ENCODE data around the gene DYNC1I1. TPM values are rescaled to one million over a fixed set of nuclear protein-coding genes. Genes with fewer than 3 reads are reported as not detected.

Gene DYNC1I1
- total and polyA plus RNA-seq, 2 of the 13 experiments (the other 11 are each of a cell fraction or from before 2014, with no cell fraction given): not detected

DNA sequence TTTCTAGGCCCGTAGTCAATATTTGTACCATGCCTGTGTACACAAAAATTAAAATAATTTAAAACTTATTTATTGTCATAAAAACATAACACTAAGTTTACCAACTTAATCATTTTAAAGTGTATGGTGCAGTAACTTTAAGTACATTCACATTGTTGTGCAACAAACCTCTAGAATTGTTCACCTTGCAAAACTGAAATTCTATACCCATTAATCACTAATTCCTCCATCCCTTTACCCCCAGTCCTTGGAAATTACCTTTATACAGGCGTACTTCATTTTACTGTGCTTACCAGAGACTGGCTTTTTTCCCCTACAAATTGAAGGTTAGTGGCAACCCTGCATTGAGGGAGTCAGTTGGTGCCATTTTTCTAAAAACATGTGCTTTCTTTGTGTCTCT, 6.3 kb upstream of the DYNC1I1 start:
- Histone ChIP-seq H3K4me1 (ENCODE audit: insufficient read depth, low read length) (no peaks in the 10 kb centered on the region), H3K9me3 (ENCODE audit: low read length) (no peaks in the 10 kb centered on the region), H4K20me1 (ENCODE audit: insufficient read depth, low read length) (no peaks in the 10 kb centered on the region), H3K4me2 (ENCODE audit: low read depth, low read length) (no peak overlapping the region), H3K9ac (ENCODE audit: insufficient read depth, low read depth, low read length) (no peak overlapping the region), H3K36me3 (replicated peaks in 1 of 2; ENCODE audit: control insufficient read depth in 1 of 2, insufficient read depth in 2 of 2, low read length in 2 of 2) (no peaks in the 10 kb centered on the region), H3K4me3 (replicated peaks in 1 of 3; ENCODE audit: insufficient read depth in 1 of 3, low read depth in 2 of 3, low read length in 3 of 3) (no peak overlapping the region), H3K79me2 (ENCODE audit: insufficient read depth, low read length) (no peaks in the 10 kb centered on the region), H3K27me3 (ENCODE audit: control insufficient read depth in 1 of 2, insufficient read depth in 2 of 2, low read length in 2 of 2) (no peaks in the 10 kb centered on the region), H3K27ac (ENCODE audit: extremely low read length, insufficient read depth, low read length) (no peak overlapping the region), H2AFZ (ENCODE audit: low read length) (no peak overlapping the region)
- no peak for FAIRE-seq
- CTCF ChIA-PET (ENCODE audit: low intra/inter-chr PET ratio, low total read pairs): no interaction called here
- intact Hi-C loops (cut with micrococcal nuclease; ENCODE audit: unreplicated experiment): no loop called here
- BruUV-seq (replicated peaks): no TSS peak
- WGBS (ENCODE audit: low lambda C conversion rate): 27% methylated on average over 2 of the region's 2 CpGs
- in situ Hi-C loops (cut with HindIII; ENCODE audit: extremely low pct_ligation_motif_present, low pct_unique_long_range_greater_than_20kb): no loop called here
- TF ChIP-seq SP2 (CRISPR knock-in tag; IDR thresholded peaks at IDR 0.05) (no peak), ZNF451 (CRISPR knock-in tag; IDR thresholded peaks at IDR 0.05) (no peak), HNRNPL (IDR thresholded peaks at IDR 0.05; ENCODE audit: low read depth, low read length) (no peak), ZNF367 (CRISPR knock-in tag; IDR thresholded peaks at IDR 0.05; ENCODE audit: borderline replicate concordance) (no peak), ZNF160 (CRISPR knock-in tag; IDR thresholded peaks at IDR 0.05) (no peak), ZFY (CRISPR knock-in tag; IDR thresholded peaks at IDR 0.05) (no peak), ZKSCAN1 (IDR thresholded peaks at IDR 0.05; ENCODE audit: low read length) (no peak), KLF13 (CRISPR knock-in tag; IDR thresholded peaks at IDR 0.05) (no peak), GMEB2 (CRISPR knock-in tag; IDR thresholded peaks at IDR 0.05; ENCODE audit: low read depth) (no peak), ZBTB1 (CRISPR knock-in tag; IDR thresholded peaks at IDR 0.05; ENCODE audit: borderline replicate concordance) (no peak), ZNF562 (CRISPR knock-in tag; IDR thresholded peaks at IDR 0.05; ENCODE audit: borderline replicate concordance) (no peak)
- TF ChIP-seq, protein P1, sequence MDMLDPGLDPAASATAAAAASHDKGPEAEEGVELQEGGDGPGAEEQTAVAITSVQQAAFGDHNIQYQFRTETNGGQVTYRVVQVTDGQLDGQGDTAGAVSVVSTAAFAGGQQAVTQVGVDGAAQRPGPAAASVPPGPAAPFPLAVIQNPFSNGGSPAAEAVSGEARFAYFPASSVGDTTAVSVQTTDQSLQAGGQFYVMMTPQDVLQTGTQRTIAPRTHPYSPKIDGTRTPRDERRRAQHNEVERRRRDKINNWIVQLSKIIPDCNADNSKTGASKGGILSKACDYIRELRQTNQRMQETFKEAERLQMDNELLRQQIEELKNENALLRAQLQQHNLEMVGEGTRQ (IDR thresholded peaks at IDR 0.05; ENCODE audit: low read depth, low read length): no peak
- TF ChIP-seq, protein P1 (CRISPR knock-in tag; IDR thresholded peaks at IDR 0.05; ENCODE audit: borderline replicate concordance): no peak
- DNase-seq (ENCODE audit: low spot score): no peak
- POLR2A ChIA-PET: no interaction called here
- no peak for ATAC-seq

Data from HepG2 (cell line).